Vagina (tissue), 2 donors: ENCODE results near the gene MYO19. TPM values are rescaled to one million over a fixed set of nuclear protein-coding genes. Genes with fewer than 3 reads are reported as not detected.

ENCODE experiments used
- DNase-seq, 2 donors: peaks; one replicate each; pipeline ENCODE4 v3.0.0-alpha.2; 2017; ENCODE audit errors: extremely low spot score in 2 of 2
- H3K27ac ChIP-seq: fragments of 200-600 bp; sonication (generic); one replicate; pipeline ENCODE4 v1.5.1; 2019
- H3K27me3 ChIP-seq: fragments of 200-600 bp; sonication (generic); one replicate; pipeline ENCODE4 v1.5.1; 2019
- H3K36me3 ChIP-seq, 2 donors: fragments of 200-600 bp; sonication (generic); one replicate each; pipeline ENCODE4 v1.5.1; 2017 to 2019
- H3K4me1 ChIP-seq: fragments of 200-600 bp; sonication (generic); one replicate; pipeline ENCODE4 v1.5.1; 2019
- H3K4me3 ChIP-seq, 2 donors: fragments of 200-600 bp; sonication (generic); 1 replicate in 1 of 2; 2 replicates in 1 of 2; pipeline ENCODE4 v1.5.1; 2016 to 2019
- H3K9me3 ChIP-seq: fragments of 200-600 bp; sonication (generic); one replicate; pipeline ENCODE4 v1.5.1; 2019
- CTCF ChIP-seq, 3 experiments: fragments of 450-650 bp in 2 of 3; fragments of 200-600 bp in 1 of 3; sonication (generic) in 1 of 3; IDR thresholded peaks; one replicate each; pipeline ENCODE4 v1.5.1; 2017 to 2019; ENCODE audit warnings: antibody characterized with exemption in 3 of 3, mild to moderate bottlenecking in 2 of 3, moderate library complexity in 2 of 3
- POLR2A ChIP-seq, 2 donors: fragments of 450-650 bp; IDR thresholded peaks; one replicate each; pipeline ENCODE4 v1.6.1; 2017; ENCODE audit warnings: antibody characterized with exemption in 2 of 2, mild to moderate bottlenecking in 2 of 2, moderate library complexity in 2 of 2
- POLR2AphosphoS5 ChIP-seq, 2 donors: sonication (generic); formaldehyde crosslinking; IDR thresholded peaks; one replicate each; pipeline ENCODE4 v1.9.0; 2017; ENCODE audit warnings: antibody characterized with exemption in 2 of 2, mild to moderate bottlenecking in 2 of 2, low read depth in 1 of 2; ENCODE audit not compliant: insufficient read depth in 1 of 2
- intact Hi-C: fragments of 100-400 bp; cut with DNase I; formaldehyde crosslinking; loops from one replicate; pipeline ENCODE4 v1.15.1; 2023
- total RNA-seq: library from RNA; depleted of rRNA; stranded (reverse); fragments of >200 nt; gene quantifications from one replicate; pipeline ENCODE4 v1.2.3, GENCODE V29; 2016

Gene MYO19
- total RNA-seq, 1 donor from 2014 or later = 112 TPM

- H3K9me3 ChIP-seq = no peaks in the 10 kb centered on the region
Observed at GRCh38 chr17:36532435-36532975, 2.2 kb downstream of the MYO19 start.

GRCh38 chr17:36529121-36529520, 5.5 kb downstream of the MYO19 start:
- Histone ChIP-seq H3K36me3 (peaks cover 0 to 65% of the 10 kb centered on the region in 2 donors), H3K27me3 (no peaks in the 10 kb centered on the region), H3K4me3 (no peak overlapping the region), H3K4me1 (peaks cover 17% of the 10 kb centered on the region), H3K9me3 (no peaks in the 10 kb centered on the region), H3K27ac (no peak overlapping the region)
- DNase-seq = no peak
- no peak for TF ChIP-seq POLR2A (IDR thresholded peaks at IDR 0.05)
- TF ChIP-seq CTCF (IDR thresholded peaks at IDR 0.05) = no peak
- no peak for TF ChIP-seq POLR2AphosphoS5 (IDR thresholded peaks at IDR 0.05; ENCODE audit: insufficient read depth in 1 of 2, low read depth in 1 of 2)
- intact Hi-C loops = no loop called here

More at GRCh38 chr17:36532435-36532975, 2.2 kb downstream of the MYO19 start:
- intact Hi-C loops = no loop called here
- peaks cover 0 to 35% of the 10 kb centered on the region in 2 donors for H3K36me3 ChIP-seq
- no peak overlapping the region for H3K27ac ChIP-seq
- no peaks in the 10 kb centered on the region for H3K27me3 ChIP-seq
- DNase-seq = no peak
- no peak for TF ChIP-seq POLR2A (IDR thresholded peaks at IDR 0.05)
- TF ChIP-seq POLR2AphosphoS5 (IDR thresholded peaks at IDR 0.05; ENCODE audit: insufficient read depth in 1 of 2, low read depth in 1 of 2) = no peak
- no peak for TF ChIP-seq CTCF (IDR thresholded peaks at IDR 0.05)
- H3K4me3 ChIP-seq = no peak overlapping the region
- H3K4me1 ChIP-seq = peaks cover 27% of the 10 kb centered on the region

- Histone ChIP-seq H3K4me1 (peaks cover 3% of the 10 kb centered on the region), H3K36me3 (peaks cover 0 to 66% of the 10 kb centered on the region in 2 donors), H3K27ac (no peak overlapping the region), H3K9me3 (no peaks in the 10 kb centered on the region), H3K4me3 (no peak overlapping the region), H3K27me3 (no peaks in the 10 kb centered on the region)
- no peak for DNase-seq
- intact Hi-C loops = no loop called here
- TF ChIP-seq CTCF (IDR thresholded peaks at IDR 0.05) = no peak
- TF ChIP-seq POLR2AphosphoS5 (IDR thresholded peaks at IDR 0.05; ENCODE audit: insufficient read depth in 1 of 2, low read depth in 1 of 2) = no peak
- TF ChIP-seq POLR2A (IDR thresholded peaks at IDR 0.05) = no peak
Observed at GRCh38 chr17:36527621-36528250, 6.9 kb downstream of the MYO19 start.

GRCh38 chr17:36525888-36526287, 8.8 kb downstream of the MYO19 start:
- TF ChIP-seq POLR2AphosphoS5 (IDR thresholded peaks at IDR 0.05; ENCODE audit: insufficient read depth in 1 of 2, low read depth in 1 of 2) (no peak), CTCF (IDR thresholded peaks at IDR 0.05) (no peak), POLR2A (IDR thresholded peaks at IDR 0.05) (no peak)
- no peak for DNase-seq
- no peak overlapping the region for H3K27ac ChIP-seq
- no peaks in the 10 kb centered on the region for H3K9me3 ChIP-seq
- no peaks in the 10 kb centered on the region for H3K27me3 ChIP-seq
- H3K4me1 ChIP-seq = no peaks in the 10 kb centered on the region
- H3K4me3 ChIP-seq = no peak overlapping the region
- intact Hi-C loops = no loop called here
- H3K36me3 ChIP-seq = peaks cover 0 to 55% of the 10 kb centered on the region in 2 donors

- intact Hi-C loops = no loop called here
- Histone ChIP-seq H3K36me3 (peaks cover 0 to 55% of the 10 kb centered on the region in 2 donors), H3K4me3 (no peak overlapping the region), H3K27ac (no peak overlapping the region), H3K27me3 (no peaks in the 10 kb centered on the region), H3K9me3 (no peaks in the 10 kb centered on the region), H3K4me1 (no peaks in the 10 kb centered on the region)
- DNase-seq = no peak
- TF ChIP-seq POLR2AphosphoS5 (IDR thresholded peaks at IDR 0.05; ENCODE audit: insufficient read depth in 1 of 2, low read depth in 1 of 2) (no peak), CTCF (IDR thresholded peaks at IDR 0.05) (no peak), POLR2A (IDR thresholded peaks at IDR 0.05) (no peak)
Observed at GRCh38 chr17:36525113-36525512, 9.6 kb downstream of the MYO19 start.
